H9 (cell line): ENCODE measurements around the gene NTNG2. TPM values are rescaled to one million over a fixed set of nuclear protein-coding genes. Genes with fewer than 3 reads are reported as not detected.
A peak's percentile ranks its signal among the peaks of the same experiment; 100 is the strongest.

Experiments
- DNase-seq: peaks from one replicate; pipeline ENCODE4 v3.0.0-alpha.2; 2017
- H2AFZ ChIP-seq: one replicate; pipeline ENCODE4 v1.6.1; 2013; ENCODE audit warnings: mild to moderate bottlenecking, low read length, control low read depth, moderate library complexity
- H2AK5ac ChIP-seq: 2 replicates; pipeline ENCODE4 v1.6.1; 2013; ENCODE audit warnings: low read length, control low read depth, mixed read lengths; ENCODE audit not compliant: insufficient read length
- H2BK120ac ChIP-seq: one replicate; pipeline ENCODE4 v1.6.1; 2013; ENCODE audit warnings: low read depth, mild to moderate bottlenecking, low read length, control low read depth, inconsistent platforms; ENCODE audit not compliant: poor library complexity, severe bottlenecking
- H2BK12ac ChIP-seq: 2 replicates; pipeline ENCODE4 v1.6.1; 2013; ENCODE audit warnings: low read length, control low read depth, mixed read lengths, low read depth; ENCODE audit not compliant: insufficient read length
- H2BK15ac ChIP-seq: 2 replicates; pipeline ENCODE4 v1.6.1; 2013; ENCODE audit warnings: low read depth, low read length, control low read depth
- H2BK20ac ChIP-seq: one replicate; pipeline ENCODE4 v1.6.1; 2013; ENCODE audit warnings: low read depth, mild to moderate bottlenecking, low read length, control low read depth, inconsistent platforms; ENCODE audit not compliant: poor library complexity, severe bottlenecking
- H2BK5ac ChIP-seq: 2 replicates; pipeline ENCODE4 v1.6.1; 2013; ENCODE audit warnings: low read length, control low read depth, mixed read lengths; ENCODE audit not compliant: insufficient read length
- H3K14ac ChIP-seq: 2 replicates; pipeline ENCODE4 v1.6.1; 2013; ENCODE audit warnings: low read length, control low read depth; ENCODE audit not compliant: insufficient read depth
- H3K18ac ChIP-seq: 2 replicates; pipeline ENCODE4 v1.6.1; 2013; ENCODE audit warnings: low read depth, mild to moderate bottlenecking, mixed read lengths, low read length, control low read depth; ENCODE audit not compliant: insufficient read length
- H3K23ac ChIP-seq: 2 replicates; pipeline ENCODE4 v1.6.1; 2013; ENCODE audit warnings: low read length, control low read depth, mixed read lengths, low read depth; ENCODE audit not compliant: insufficient read length
- H3K23me2 ChIP-seq: 2 replicates; pipeline ENCODE4 v1.6.1; 2013; ENCODE audit warnings: low read depth, mild to moderate bottlenecking, mixed read lengths, low read length, control low read depth; ENCODE audit not compliant: insufficient read length, poor library complexity, severe bottlenecking
- H3K27ac ChIP-seq: 2 replicates; pipeline ENCODE4 v1.5.1; 2013; ENCODE audit warnings: low read length, control low read depth, mixed read lengths, low read depth; ENCODE audit not compliant: insufficient read length
- H3K27me3 ChIP-seq: 2 replicates; pipeline ENCODE4 v1.6.1; 2013; ENCODE audit warnings: low read length, control low read depth, inconsistent platforms; ENCODE audit not compliant: insufficient read depth
- H3K4ac ChIP-seq: 2 replicates; pipeline ENCODE4 v1.6.1; 2013; ENCODE audit warnings: low read depth, mild to moderate bottlenecking, control low read depth, inconsistent platforms, low read length, moderate library complexity
- H3K4me1 ChIP-seq: 2 replicates; pipeline ENCODE4 v1.6.1; 2013; ENCODE audit warnings: low read length, control low read depth, inconsistent platforms; ENCODE audit not compliant: insufficient read depth
- H3K4me2 ChIP-seq: 2 replicates; pipeline ENCODE4 v1.6.1; 2013; ENCODE audit warnings: low read length, control low read depth, mixed read lengths; ENCODE audit not compliant: insufficient read length, insufficient read depth
- H3K56ac ChIP-seq: 2 replicates; pipeline ENCODE4 v1.6.1; 2013; ENCODE audit warnings: low read depth, mild to moderate bottlenecking, mixed read lengths, low read length, control low read depth; ENCODE audit not compliant: insufficient read length
- H3K79me1 ChIP-seq: 2 replicates; pipeline ENCODE4 v1.6.1; 2013; ENCODE audit warnings: low read depth, mild to moderate bottlenecking, moderate library complexity, low read length, control low read depth, inconsistent platforms; ENCODE audit not compliant: insufficient read depth, poor library complexity, severe bottlenecking
- H3K79me2 ChIP-seq: 2 replicates; pipeline ENCODE4 v1.6.1; 2013; ENCODE audit warnings: low read length, control low read depth, inconsistent platforms; ENCODE audit not compliant: insufficient read depth
- H3K9ac ChIP-seq: 2 replicates; pipeline ENCODE4 v1.6.1; 2013; ENCODE audit warnings: low read length, control low read depth, mixed read lengths; ENCODE audit not compliant: insufficient read length; ENCODE audit errors: extremely low read depth
- H3K9me3 ChIP-seq: one replicate; pipeline ENCODE4 v1.6.1; 2013; ENCODE audit warnings: low read depth, low read length, inconsistent platforms; ENCODE audit not compliant: control insufficient read depth
- H3T11ph ChIP-seq: one replicate; pipeline ENCODE4 v1.6.1; 2013; ENCODE audit warnings: mild to moderate bottlenecking, low read length, control low read depth, inconsistent platforms
- H4K20me1 ChIP-seq: one replicate; pipeline ENCODE4 v1.6.1; 2013; ENCODE audit not compliant: control insufficient read depth, insufficient read length, insufficient read depth
- H4K5ac ChIP-seq: 2 replicates; pipeline ENCODE4 v1.6.1; 2013; ENCODE audit warnings: low read depth, mild to moderate bottlenecking, mixed read lengths, low read length, control low read depth; ENCODE audit not compliant: insufficient read length
- H4K8ac ChIP-seq: replicated peaks from 2 replicates; pipeline ENCODE4 v1.6.1; 2013; ENCODE audit warnings: low read length, control low read depth, mixed read lengths, low read depth; ENCODE audit not compliant: insufficient read length
- H4K91ac ChIP-seq: 2 replicates; pipeline ENCODE4 v1.6.1; 2013; ENCODE audit warnings: low read depth, mild to moderate bottlenecking, moderate library complexity, mixed read lengths, low read length, control low read depth; ENCODE audit not compliant: insufficient read length
- H3K27ac Mint-ChIP-seq, 3 experiments: 2 replicates in 2 of 3; 3 replicates in 1 of 3; pipeline ENCODE4 v1.8.0; 2020 to 2021; ENCODE audit warnings: mixed read lengths in 3 of 3, mild to moderate bottlenecking in 1 of 3, moderate library complexity in 1 of 3
- H3K27me3 Mint-ChIP-seq: 2 replicates; pipeline ENCODE4 v1.8.0; 2021; ENCODE audit warnings: low read depth, mild to moderate bottlenecking, moderate library complexity, mixed read lengths
- H3K36me3 Mint-ChIP-seq, 3 experiments: 2 replicates in 2 of 3; 3 replicates in 1 of 3; pipeline ENCODE4 v1.8.0; 2020 to 2021; ENCODE audit warnings: low read depth in 3 of 3, mixed read lengths in 3 of 3; ENCODE audit not compliant: insufficient read depth in 1 of 3
- H3K4me1 Mint-ChIP-seq, 2 experiments: 2 replicates each; pipeline ENCODE4 v1.8.0; 2020; ENCODE audit warnings: mixed read lengths in 2 of 2
- H3K4me3 Mint-ChIP-seq, 2 experiments: 2 replicates in 1 of 2; 3 replicates in 1 of 2; pipeline ENCODE4 v1.8.0; 2020 to 2021; ENCODE audit warnings: mild to moderate bottlenecking in 2 of 2, mixed read lengths in 2 of 2, moderate library complexity in 1 of 2
- H3K9me3 Mint-ChIP-seq, 2 experiments: 2 replicates in 1 of 2; 3 replicates in 1 of 2; pipeline ENCODE4 v1.8.0; 2020; ENCODE audit warnings: mild to moderate bottlenecking in 2 of 2, mixed read lengths in 2 of 2, moderate library complexity in 1 of 2
- CTCF ChIP-seq: fragments of 200-600 bp; sonication (generic); conservative IDR thresholded peaks from 3 replicates; pipeline ENCODE4 v1.8.0; 2021; ENCODE audit warnings: antibody characterized with exemption, mild to moderate bottlenecking
- WGBS: extraction: QIAGEN DNeasy Blood & Tissue Kit; methylation state at CpG from one replicate; pipeline ENCODE4 v1.1.7; 2013; ENCODE audit warnings: missing lambda C conversion rate, low lambda C conversion rate, mixed read lengths; ENCODE audit not compliant: insufficient read length; ENCODE audit errors: extremely low coverage; 5-methylcytosine and 5-hydroxymethylcytosine counted together
- total RNA-seq: library from RNA; stranded (reverse); gene quantifications from 2 replicates; pipeline ENCODE4 v1.2.1, GENCODE V29; 2021

Gene NTNG2
- total RNA-seq, 1 experiment from 2014 or later = 0.52 TPM

GRCh38 chr9:132192728-132193127 is 30.9 kb downstream of the NTNG2 start:
- H2AK5ac ChIP-seq = no peak overlapping the region
- H2AFZ ChIP-seq = no peak overlapping the region
- H3K4me1 ChIP-seq = no peaks in the 10 kb centered on the region
- H2BK15ac ChIP-seq = no peak overlapping the region
- H4K20me1 ChIP-seq = no peaks in the 10 kb centered on the region
- H3K4me3 Mint-ChIP-seq = no peak overlapping the region
- TF ChIP-seq CTCF = no peak
- H3K79me1 ChIP-seq = no peaks in the 10 kb centered on the region
- H2BK12ac ChIP-seq = no peak overlapping the region
- no peak overlapping the region for H3K27ac ChIP-seq
- peak overlapping the region in 1 of 3 experiments; percentile 35; a peak in 2 of 7 replicates for H3K27ac Mint-ChIP-seq
- no peaks in the 10 kb centered on the region for H3K36me3 Mint-ChIP-seq
- no peaks in the 10 kb centered on the region for H3K9me3 ChIP-seq
- H3K27me3 ChIP-seq = peaks cover 4% of the 10 kb centered on the region; the same call in 1 of the 2 replicates
- H3K9me3 Mint-ChIP-seq = no peaks in the 10 kb centered on the region
- no peak overlapping the region for H3K56ac ChIP-seq
- DNase-seq = no peak
- H3K23me2 ChIP-seq = peaks cover under 1% of the 10 kb centered on the region
- no peak overlapping the region for H4K8ac ChIP-seq
- no peak overlapping the region for H4K91ac ChIP-seq
- H3K14ac ChIP-seq = no peak overlapping the region
- no peak overlapping the region for H2BK5ac ChIP-seq
- no peak overlapping the region for H2BK120ac ChIP-seq
- peaks cover 15% of the 10 kb centered on the region for H3K27me3 Mint-ChIP-seq
- H3K9ac ChIP-seq = no peak overlapping the region
- H3K79me2 ChIP-seq = no peaks in the 10 kb centered on the region
- H3K4ac ChIP-seq = no peak overlapping the region
- no peak overlapping the region for H3T11ph ChIP-seq
- H4K5ac ChIP-seq = no peak overlapping the region
- WGBS = no CpG with 5 or more reads among the region's 11 CpGs
- no peak overlapping the region for H3K18ac ChIP-seq
- no peak overlapping the region for H3K4me2 ChIP-seq
- no peak overlapping the region for H2BK20ac ChIP-seq
- H3K4me1 Mint-ChIP-seq = peaks cover under 1 to 2% of the 10 kb centered on the region in 2 experiments; a peak in 3 of 4 replicates
- no peak overlapping the region for H3K23ac ChIP-seq
